HL-60 (cell line): Measurements from ENCODE around the gene HAO1.

Experiments
- DNase-seq, 2 experiments: peaks; one replicate each; pipeline ENCODE4 v3.0.0-alpha.2; 2010 to 2020; ENCODE audit warnings: low read depth in 1 of 2, low spot score in 1 of 2
- H3K27ac ChIP-seq: fragments of 250-450 bp; sonication (Bioruptor Pico); replicated peaks from 2 replicates; pipeline ENCODE4 v1.5.1; 2020; ENCODE audit warnings: mild to moderate bottlenecking, moderate library complexity
- H3K27me3 ChIP-seq: fragments of 250-450 bp; sonication (Bioruptor Pico); 2 replicates; pipeline ENCODE4 v1.5.1; 2021; ENCODE audit warnings: mild to moderate bottlenecking, moderate library complexity; ENCODE audit not compliant: insufficient read depth, poor library complexity, severe bottlenecking
- H3K4me3 ChIP-seq: replicated peaks from 2 replicates; pipeline ENCODE4 v1.5.1; 2011; ENCODE audit warnings: mild to moderate bottlenecking, control low read depth, low read length; ENCODE audit not compliant: insufficient read depth
- GABPA ChIP-seq: IDR thresholded peaks from 2 replicates; pipeline ENCODE4 v1.6.1; 2012; ENCODE audit warnings: low read depth
- POLR2AphosphoS5 ChIP-seq: IDR thresholded peaks from 2 replicates; pipeline ENCODE4 v1.6.1; 2012; ENCODE audit warnings: low read depth
- REST ChIP-seq: IDR thresholded peaks from 2 replicates; pipeline ENCODE4 v1.6.1; 2012; ENCODE audit warnings: low read depth; ENCODE audit not compliant: insufficient replicate concordance
- SPI1 ChIP-seq: IDR thresholded peaks from 2 replicates; pipeline ENCODE4 v1.6.1; 2012; ENCODE audit warnings: low read depth, mild to moderate bottlenecking, borderline replicate concordance
- TF ChIP-seq, protein P1 (sequence below): IDR thresholded peaks from one replicate; pipeline ENCODE4 v1.5.1; 2011; ENCODE audit warnings: low read length, control low read depth, inconsistent platforms; ENCODE audit not compliant: insufficient read depth

Gene HAO1

GRCh38 chr20:7938058-7938457, 2.2 kb downstream of the HAO1 start:
- Histone ChIP-seq H3K27ac (no peak overlapping the region), H3K4me3 (no peak overlapping the region), H3K27me3 (no peaks in the 10 kb centered on the region)
- no peak for DNase-seq
- TF ChIP-seq GABPA = no peak
- no peak for TF ChIP-seq REST
- TF ChIP-seq, protein P1, sequence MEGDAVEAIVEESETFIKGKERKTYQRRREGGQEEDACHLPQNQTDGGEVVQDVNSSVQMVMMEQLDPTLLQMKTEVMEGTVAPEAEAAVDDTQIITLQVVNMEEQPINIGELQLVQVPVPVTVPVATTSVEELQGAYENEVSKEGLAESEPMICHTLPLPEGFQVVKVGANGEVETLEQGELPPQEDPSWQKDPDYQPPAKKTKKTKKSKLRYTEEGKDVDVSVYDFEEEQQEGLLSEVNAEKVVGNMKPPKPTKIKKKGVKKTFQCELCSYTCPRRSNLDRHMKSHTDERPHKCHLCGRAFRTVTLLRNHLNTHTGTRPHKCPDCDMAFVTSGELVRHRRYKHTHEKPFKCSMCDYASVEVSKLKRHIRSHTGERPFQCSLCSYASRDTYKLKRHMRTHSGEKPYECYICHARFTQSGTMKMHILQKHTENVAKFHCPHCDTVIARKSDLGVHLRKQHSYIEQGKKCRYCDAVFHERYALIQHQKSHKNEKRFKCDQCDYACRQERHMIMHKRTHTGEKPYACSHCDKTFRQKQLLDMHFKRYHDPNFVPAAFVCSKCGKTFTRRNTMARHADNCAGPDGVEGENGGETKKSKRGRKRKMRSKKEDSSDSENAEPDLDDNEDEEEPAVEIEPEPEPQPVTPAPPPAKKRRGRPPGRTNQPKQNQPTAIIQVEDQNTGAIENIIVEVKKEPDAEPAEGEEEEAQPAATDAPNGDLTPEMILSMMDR = no peak
- TF ChIP-seq SPI1 = no peak
- no peak for TF ChIP-seq POLR2AphosphoS5

DNA sequence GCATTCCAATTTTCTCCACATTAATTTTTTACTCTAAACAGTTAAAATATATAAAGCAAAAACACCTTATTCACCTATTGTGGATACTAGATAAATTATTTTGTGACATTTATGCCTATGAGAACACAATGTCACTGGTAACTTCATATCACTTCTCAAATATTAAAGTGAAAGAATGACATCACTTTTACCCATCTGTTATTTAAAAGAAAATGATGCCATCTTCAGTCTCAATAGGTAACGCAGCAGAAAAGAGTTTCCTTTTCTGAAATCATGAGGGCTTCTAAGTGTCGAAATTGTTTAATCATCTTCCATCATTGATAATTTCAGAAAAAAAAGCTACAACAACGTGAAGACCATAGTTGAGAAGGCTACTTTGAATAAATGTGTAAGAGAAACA, 2.9 kb downstream of the HAO1 start:
- no peak overlapping the region for H3K27ac ChIP-seq

GRCh38 chr20:7935027-7935551, 5.2 kb downstream of the HAO1 start:
- no peak overlapping the region for H3K4me3 ChIP-seq
- TF ChIP-seq SPI1 (0 out of 2 replicates have a peak, but pooled peaks have one; percentile 13), REST (no peak)

More for the DNA sequence above, 2.9 kb downstream of the HAO1 start:
- no peak for TF ChIP-seq POLR2AphosphoS5
- TF ChIP-seq SPI1 = no peak
- TF ChIP-seq, protein P1 = no peak
- no peak for TF ChIP-seq REST
- TF ChIP-seq GABPA = no peak
- Histone ChIP-seq H3K4me3 (no peak overlapping the region), H3K27me3 (no peaks in the 10 kb centered on the region)
- no peak for DNase-seq

More at GRCh38 chr20:7935027-7935551, 5.2 kb downstream of the HAO1 start:
- H3K27me3 ChIP-seq = no peaks in the 10 kb centered on the region
- H3K27ac ChIP-seq = no peak overlapping the region
- DNase-seq = no peak
